GM18870 (cell line): ENCODE measurements around the gene NEU2.
"Not testable (repeated sequence)": the region's sequence is repeated elsewhere in the genome, so short reads cannot be mapped to it uniquely, and the experiment has no call there.

Experiments used
- ATAC-seq: cut with Tn5 transposase; IDR thresholded peaks from one replicate; pipeline ENCODE4 v1.9.1; 2021; ENCODE audit warnings: moderate library complexity; ENCODE audit not compliant: unreplicated experiment

NEU2 gene

GRCh38 chr2:233053928-233054784 lies 21.7 kb downstream of the NEU2 start:
- ATAC-seq: no peak

- ATAC-seq: no peak
Measured at GRCh38 chr2:233055362-233055761, 22.9 kb downstream of the NEU2 start.

GRCh38 chr2:233056961-233057605 lies 24.6 kb downstream of the NEU2 start:
- ATAC-seq: no peak

- ATAC-seq: no peak
Measured at GRCh38 chr2:233058717-233059546, 26.5 kb downstream of the NEU2 start.

GRCh38 chr2:233059547-233059796 lies 27.0 kb downstream of the NEU2 start:
- no peak for ATAC-seq

- ATAC-seq: peak; percentile 46
Measured at GRCh38 chr2:233059797-233060500, 27.5 kb downstream of the NEU2 start, which contains the start of gene INPP5D. Gene INPP5D, plus strand, starts transcription at chr2:233060342. Its CDS starts 137 bp downstream, at chr2:233060479.

GRCh38 chr2:233060501-233060979 lies 28.1 kb downstream of the NEU2 start:
- ATAC-seq: no peak

GRCh38 chr2:233060980-233061590 lies 28.6 kb downstream of the NEU2 start:
- ATAC-seq: peak; percentile 12

GRCh38 chr2:233061591-233062450 lies 29.3 kb downstream of the NEU2 start:
- ATAC-seq: peak; percentile 26

- ATAC-seq: no peak
Measured at GRCh38 chr2:233062451-233062850, 30.0 kb downstream of the NEU2 start.

- no peak for ATAC-seq
Measured at GRCh38 chr2:233062946-233063268, 30.4 kb downstream of the NEU2 start.

- peak; percentile 41 for ATAC-seq
Measured at GRCh38 chr2:233063269-233063975, 30.9 kb downstream of the NEU2 start.

- ATAC-seq: no peak
Measured at GRCh38 chr2:233063976-233064411, 31.5 kb downstream of the NEU2 start.

GRCh38 chr2:233064530-233065199 lies 32.2 kb downstream of the NEU2 start:
- no peak for ATAC-seq

GRCh38 chr2:233065200-233065589 lies 32.7 kb downstream of the NEU2 start:
- not testable (repeated sequence) for ATAC-seq

GRCh38 chr2:233065954-233066470 lies 33.5 kb downstream of the NEU2 start:
- no peak for ATAC-seq

GRCh38 chr2:233068762-233069418 lies 36.4 kb downstream of the NEU2 start:
- ATAC-seq: no peak

- ATAC-seq: no peak
Measured at GRCh38 chr2:233072838-233073237, 40.4 kb downstream of the NEU2 start.
